Panc1 (cell line): ENCODE data around the gene NLRP10.

ENCODE experiments used
- CTCF ChIP-seq: fragments of 450-650 bp; IDR thresholded peaks from 2 replicates; pipeline ENCODE4 v1.5.1; 2017; ENCODE audit warnings: mild to moderate bottlenecking
- POLR2AphosphoS5 ChIP-seq: IDR thresholded peaks from 2 replicates; pipeline ENCODE4 v1.6.1; 2012; ENCODE audit warnings: mild to moderate bottlenecking, low read depth, low read length, moderate library complexity

GRCh38 chr11:7918141-7918540 is 47.1 kb downstream of the NLRP10 start:
- TF ChIP-seq CTCF, result no peak
- no peak for TF ChIP-seq POLR2AphosphoS5
